GM19395 (cell line): ENCODE results near the gene ITPR1.

Experiments used
- ATAC-seq: cut with Tn5 transposase; IDR thresholded peaks from one replicate; pipeline ENCODE4 v1.9.1; 2021; ENCODE audit warnings: mild to moderate bottlenecking, moderate library complexity; ENCODE audit not compliant: unreplicated experiment

Gene ITPR1

DNA sequence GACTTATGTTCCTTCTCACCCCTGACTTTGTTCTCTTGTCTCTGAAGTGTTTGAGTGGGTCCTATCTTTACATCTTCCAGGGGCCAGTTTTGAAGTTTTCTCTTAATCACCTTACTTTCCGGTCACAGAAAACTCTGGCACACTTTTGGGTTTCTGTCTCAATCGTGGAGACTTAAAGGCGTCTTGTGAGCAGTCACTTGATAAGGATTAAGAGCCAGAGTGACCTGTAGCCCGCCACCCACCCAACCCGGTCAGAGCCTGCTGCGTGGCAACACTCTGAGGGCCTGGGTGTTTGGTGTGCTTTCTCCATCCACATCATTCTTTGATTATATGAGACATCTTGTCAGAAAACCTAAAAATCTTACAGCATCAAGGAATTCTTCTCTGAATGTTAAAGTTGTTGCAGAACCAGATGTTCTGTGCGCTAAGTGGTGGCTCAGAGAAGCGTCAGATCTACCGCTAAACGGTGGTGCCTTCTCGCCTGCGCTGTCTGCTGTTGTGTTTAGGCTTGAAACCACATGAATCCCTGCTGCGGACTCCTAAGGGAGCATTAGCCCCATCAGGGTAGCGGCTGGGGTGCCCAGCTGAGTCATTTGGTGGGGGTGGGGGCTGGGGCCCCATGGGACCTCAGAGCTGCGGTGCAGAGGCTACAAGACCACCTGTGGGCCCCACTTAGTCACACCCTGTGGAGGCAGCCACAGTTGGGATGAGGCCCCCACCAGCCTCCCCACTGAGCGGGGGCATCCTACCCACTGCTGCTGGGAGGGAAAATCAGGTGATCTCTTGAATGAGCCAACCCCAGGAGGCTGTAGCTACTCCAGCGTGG lies 327.4 kb downstream of the ITPR1 start:
- ATAC-seq, result no peak

DNA sequence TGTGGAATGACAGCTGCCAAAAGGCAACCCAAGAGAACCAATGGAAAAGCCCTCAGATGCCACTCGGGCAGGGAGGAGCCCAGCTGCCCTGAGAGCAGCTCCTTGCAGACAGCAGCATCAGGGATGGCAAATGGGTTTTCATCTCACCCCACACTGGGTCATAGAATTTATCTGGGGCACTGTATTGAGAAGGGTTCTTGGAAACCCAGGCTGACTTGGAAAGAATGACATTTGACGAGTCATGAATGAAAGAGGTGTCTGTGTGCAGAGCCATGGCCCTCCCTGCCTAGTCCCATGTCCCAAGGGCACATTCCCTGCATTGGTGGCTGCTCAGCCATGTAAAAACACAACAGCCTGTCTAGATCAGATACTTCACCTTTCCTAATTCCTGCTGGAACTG lies 328.2 kb downstream of the ITPR1 start:
- ATAC-seq, result no peak

GRCh38 chr3:4821975-4822374 lies 328.8 kb downstream of the ITPR1 start:
- peak; percentile 76 for ATAC-seq

- ATAC-seq, result no peak
Measured at GRCh38 chr3:4822568-4822967, 329.4 kb downstream of the ITPR1 start.

DNA sequence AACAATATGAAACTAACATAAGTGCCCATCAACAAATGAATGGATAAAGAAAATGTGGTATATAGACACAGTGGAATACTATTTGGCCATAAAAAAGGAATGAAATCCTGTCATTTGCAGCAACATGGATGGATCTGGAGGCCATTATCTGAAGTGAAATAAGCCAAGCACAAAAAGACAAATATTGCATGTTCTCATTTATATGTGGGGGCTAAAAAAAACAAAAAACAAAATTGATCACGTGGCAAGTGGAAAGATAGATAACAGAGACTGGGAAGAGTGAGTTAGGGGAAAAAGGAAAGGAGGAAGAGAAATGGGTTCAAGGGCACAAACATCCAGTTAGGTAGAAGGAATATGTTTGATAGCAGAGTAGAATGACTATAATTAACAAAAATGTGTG lies 330.2 kb downstream of the ITPR1 start:
- no peak for ATAC-seq

GRCh38 chr3:4823986-4824925 lies 331.1 kb downstream of the ITPR1 start:
- no peak for ATAC-seq

DNA sequence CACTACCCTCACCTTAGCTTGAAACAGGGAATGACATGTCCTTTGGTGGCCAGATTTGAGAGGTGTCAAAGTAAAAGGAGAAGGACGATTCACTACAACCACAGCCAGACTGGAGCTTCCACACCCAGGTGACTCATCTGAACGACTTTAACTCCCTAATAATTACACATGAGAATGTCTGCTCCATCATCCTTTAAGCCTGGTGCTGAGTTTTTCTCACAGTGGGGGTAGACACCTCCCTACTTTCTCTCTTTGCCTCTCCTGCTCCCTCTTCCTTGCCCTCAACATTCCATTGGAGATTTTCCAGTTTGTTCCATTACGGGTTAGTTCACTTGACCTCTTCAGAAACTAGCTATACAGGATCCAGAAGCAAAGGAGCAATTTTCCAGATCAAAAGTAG lies 331.8 kb downstream of the ITPR1 start:
- no peak for ATAC-seq

DNA sequence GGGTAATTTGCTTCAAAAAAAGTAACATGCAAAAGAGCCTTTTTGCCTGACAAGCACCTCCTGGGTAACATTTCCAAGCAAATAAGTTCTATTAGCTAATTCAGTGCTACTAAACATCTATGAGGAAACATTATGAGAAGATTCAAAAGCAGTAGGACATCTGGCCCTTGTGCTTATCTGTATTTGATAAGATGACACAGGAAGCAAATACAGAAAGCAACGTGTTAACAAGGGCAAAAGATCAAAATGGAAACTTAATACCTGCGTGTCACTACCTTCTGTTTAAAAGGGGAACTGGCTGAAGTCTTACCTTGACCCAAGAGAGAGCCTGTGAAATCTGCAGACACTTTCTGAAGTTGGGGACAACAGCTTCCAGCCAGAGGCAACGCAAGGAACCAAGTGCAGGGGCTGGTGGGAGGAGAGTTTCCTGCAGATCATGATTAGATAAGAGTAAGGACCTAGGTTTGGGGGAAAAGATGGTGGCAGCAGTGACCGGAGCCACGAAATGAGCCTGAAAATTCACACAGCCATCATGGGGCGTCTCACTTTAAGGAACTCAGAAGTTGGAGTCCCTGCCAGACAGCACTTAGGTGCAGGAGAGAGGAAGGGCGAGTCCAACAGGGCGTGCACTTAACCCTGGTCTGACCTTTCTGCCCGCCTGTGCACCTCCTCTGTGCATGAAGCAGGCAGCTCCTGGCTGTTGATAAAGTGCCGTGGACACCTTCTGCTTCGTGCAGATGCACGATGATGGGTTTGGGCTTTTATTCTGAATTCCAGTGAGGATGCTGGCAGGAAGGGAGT lies 332.5 kb downstream of the ITPR1 start:
- ATAC-seq, result no peak

DNA sequence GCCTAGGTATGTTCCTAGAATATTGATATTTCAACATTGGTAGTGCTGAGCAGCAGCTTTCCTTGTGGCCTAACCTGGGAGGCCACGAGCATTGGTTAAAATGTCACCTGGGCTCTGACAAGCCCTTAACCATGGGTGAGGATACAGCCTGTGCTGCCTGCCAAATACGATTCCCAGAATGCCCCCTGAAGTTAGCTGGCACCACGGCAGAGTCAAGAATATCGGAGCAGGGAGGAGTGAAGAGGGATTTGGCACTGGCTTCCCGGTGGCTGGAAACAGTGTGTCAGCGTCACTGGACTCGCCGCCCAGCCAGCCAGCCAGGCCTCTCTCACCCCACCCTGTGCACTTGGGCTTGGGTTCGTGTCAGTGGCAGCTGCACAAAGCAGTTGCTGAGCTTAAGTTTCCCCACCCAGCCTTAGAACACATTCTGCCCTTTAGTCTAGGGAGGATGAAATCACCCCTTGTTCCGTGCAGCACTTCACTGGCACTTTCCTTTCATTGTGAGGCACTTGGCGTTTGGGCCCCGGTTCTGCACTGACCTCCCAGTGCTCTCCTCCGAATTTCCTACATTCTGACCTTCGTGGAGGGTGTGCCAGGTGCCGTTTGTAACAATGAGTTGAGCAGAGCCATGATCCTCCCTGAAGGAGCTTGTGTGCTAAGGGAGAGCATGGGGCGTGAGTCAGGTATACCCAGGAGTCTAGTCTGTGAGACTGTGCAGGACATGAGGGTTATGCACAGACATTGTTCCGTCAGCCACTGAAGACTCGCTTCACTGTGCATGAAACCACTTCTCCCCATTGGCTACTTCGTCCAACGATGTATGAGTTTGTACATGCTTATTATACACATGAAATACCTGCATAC lies 333.3 kb downstream of the ITPR1 start:
- no peak for ATAC-seq

- no peak for ATAC-seq
Measured at GRCh38 chr3:4827767-4828166, 334.6 kb downstream of the ITPR1 start.

- ATAC-seq, result no peak
Measured at GRCh38 chr3:4828279-4829030, 335.3 kb downstream of the ITPR1 start.

GRCh38 chr3:4829031-4829394 lies 335.9 kb downstream of the ITPR1 start:
- ATAC-seq, result no peak

GRCh38 chr3:4830586-4830914 lies 337.4 kb downstream of the ITPR1 start:
- ATAC-seq, result no peak

- peak; percentile 29 for ATAC-seq
Measured at GRCh38 chr3:4831580-4831950, 338.4 kb downstream of the ITPR1 start.

- ATAC-seq, result no peak
Measured at GRCh38 chr3:4833471-4833870, 340.3 kb downstream of the ITPR1 start.

- peak; percentile 57 for ATAC-seq
Measured at GRCh38 chr3:4834403-4834866, 341.3 kb downstream of the ITPR1 start.

- ATAC-seq, result no peak
Measured at GRCh38 chr3:4835616-4836043, 342.5 kb downstream of the ITPR1 start.

- ATAC-seq, result no peak
Measured at GRCh38 chr3:4836516-4836915, 343.4 kb downstream of the ITPR1 start.

DNA sequence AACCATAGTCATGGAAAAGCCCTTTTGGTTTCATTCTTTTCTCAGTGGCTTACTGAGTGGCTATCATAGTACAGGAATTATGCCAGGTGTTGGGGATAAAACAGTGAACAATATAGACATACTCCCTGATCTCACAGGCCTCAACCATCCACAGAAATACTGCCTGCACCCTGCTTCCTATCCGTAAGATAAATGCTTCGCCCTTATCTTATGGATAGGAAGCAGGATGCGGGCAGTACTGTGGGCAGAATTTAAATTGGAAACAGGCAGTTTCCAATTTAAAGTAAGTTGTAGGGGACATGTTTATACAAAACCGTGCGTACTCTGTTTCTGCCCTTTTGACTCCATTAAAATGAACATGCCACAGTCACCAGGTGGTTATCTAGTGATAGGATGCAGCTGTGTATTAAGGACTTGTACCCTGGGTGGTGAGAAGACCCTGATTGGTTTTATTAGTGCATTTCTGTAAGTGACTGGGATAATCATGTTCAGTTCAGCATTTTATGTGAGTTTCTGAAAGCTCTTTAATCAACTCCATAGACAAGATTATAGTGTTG lies 344.3 kb downstream of the ITPR1 start:
- ATAC-seq, result no peak
